Measurements from ENCODE around the gene BLOC1S3. TPM values are rescaled to one million over a fixed set of nuclear protein-coding genes. Genes with fewer than 3 reads are reported as not detected.

Gene BLOC1S3
- total and polyA plus RNA-seq, 2 of the 4 experiments (the other 2 are of a cell fraction): 1.1 to 4.9 TPM

DNA sequence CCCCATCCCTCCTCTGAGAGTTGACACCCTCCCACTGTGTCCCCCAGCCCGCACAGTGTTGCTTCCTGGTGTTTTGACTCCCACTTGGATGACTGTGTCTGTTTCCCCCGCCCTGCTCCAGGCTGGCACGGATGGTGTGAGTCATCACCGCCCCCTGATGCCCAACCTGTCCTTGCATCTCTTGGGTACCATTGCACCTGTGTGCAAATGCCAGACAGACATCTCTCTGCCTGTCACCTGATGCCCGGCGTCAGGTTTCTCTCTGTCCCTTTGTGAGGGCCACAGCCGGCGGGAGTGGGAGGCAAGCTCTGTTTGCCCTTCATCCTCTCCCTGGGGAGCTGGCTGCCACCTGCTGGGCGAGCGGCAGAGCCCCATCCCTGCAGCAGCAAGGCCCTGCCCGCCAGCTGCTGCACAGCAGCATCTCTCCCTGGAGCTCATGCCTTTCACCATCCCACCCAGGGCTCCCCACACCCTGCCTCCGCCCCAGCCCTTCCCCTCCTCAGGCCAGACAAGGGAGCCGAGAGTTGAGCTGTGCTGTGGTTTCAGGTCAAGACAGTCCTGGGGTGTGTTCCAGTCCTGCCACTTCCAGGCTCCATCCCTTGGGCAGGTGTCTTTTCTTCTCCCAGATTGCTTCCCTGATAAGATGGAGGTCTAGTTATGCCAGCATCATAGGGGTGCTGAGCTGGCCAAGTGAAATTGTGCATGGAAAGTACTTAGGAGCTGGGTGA, 47.5 kb upstream of the BLOC1S3 start:
- in situ Hi-C loops (cut with MboI; ENCODE audit: low sequenced_read_pairs): no loop called here
- Histone ChIP-seq H3K4ac (ENCODE audit: low read depth, low read length) (no peak overlapping the region), H3K9ac (ENCODE audit: low read depth, low read length) (no peak overlapping the region), H3K27ac (ENCODE audit: insufficient read depth, low read length) (no peak overlapping the region), H2BK20ac (ENCODE audit: low read depth, low read length) (no peak overlapping the region), H3K79me1 (ENCODE audit: low read depth in 1 of 2, low read length in 2 of 2) (peaks cover 38 to 84% of the 10 kb centered on the region in 2 experiments), H3K27me3 (ENCODE audit: control insufficient read depth, insufficient read depth, low read length) (no peaks in the 10 kb centered on the region), H3K14ac (replicated peaks; ENCODE audit: low read depth, low read length) (no peak overlapping the region), H2BK120ac (ENCODE audit: low read depth, low read length) (no peak overlapping the region), H2AFZ (replicated peaks; ENCODE audit: low read length, poor library complexity) (no peak overlapping the region), H2AK5ac (ENCODE audit: low read depth, low read length) (no peak overlapping the region), H4K8ac (ENCODE audit: low read depth in 2 of 2, low read length in 2 of 2) (no peak overlapping the region), H2AK9ac (replicated peaks; ENCODE audit: low read depth, low read length, poor library complexity) (no peak overlapping the region), H4K20me1 (ENCODE audit: insufficient read depth, low read length) (peaks cover 65% of the 10 kb centered on the region), H4K5ac (ENCODE audit: low read depth, low read length) (no peak overlapping the region), H3K36me3 (ENCODE audit: control insufficient read depth, insufficient read depth, low read length) (0 out of 2 replicates have a peak, but pooled peaks cover 6% of the 10 kb centered on the region), H3K9me3 (ENCODE audit: control insufficient read depth, insufficient read depth, low read length) (no peaks in the 10 kb centered on the region), H3K23ac (ENCODE audit: low read depth, low read length) (no peak overlapping the region), H3K4me1 (ENCODE audit: control insufficient read depth, insufficient read depth, low read length) (no peaks in the 10 kb centered on the region; the same call in 1 of the 2 replicates), H3K18ac (ENCODE audit: low read depth, low read length) (no peak overlapping the region), H3K4me2 (ENCODE audit: low read depth, low read length) (no peak overlapping the region), H3K9me1 (ENCODE audit: insufficient read depth, low read length) (peaks cover 15% of the 10 kb centered on the region), H3K4me3 (ENCODE audit: insufficient read depth, low read depth, low read length) (no peak overlapping the region), H2BK15ac (ENCODE audit: low read depth, low read length) (no peak overlapping the region), H3K56ac (ENCODE audit: extremely low read depth, insufficient read depth, low read length) (no peak overlapping the region), H2BK5ac (ENCODE audit: low read depth, low read length, poor library complexity, severe bottlenecking) (no peak overlapping the region), H4K91ac (ENCODE audit: insufficient read depth, low read depth, low read length) (no peak overlapping the region)
- ATAC-seq (ENCODE audit: low read depth) (peak; percentile 39; the same call in 1 of the 2 replicates), DNase-seq (peak; percentile 16)
- dilution Hi-C loops (cut with HindIII; ENCODE audit: low sequenced_read_pairs, unreplicated experiment): no loop called here
- ChIA-PET POLR2A (ENCODE audit: unreplicated experiment) (no interaction called here), CTCF (interaction anchor here (0.7 kb wide), 1 partner anchor 32 kb away, joined by 3 read pairs; no protein-coding TSS in a partner anchor)
- BruUV-seq (replicated peaks): no TSS peak
- 53% methylated on average over 9 of the region's 13 CpGs; no CpG with 5 or more reads in 1 of the 2 experiments for WGBS, 2 experiments (ENCODE audit: extremely low coverage in 2 of 2, insufficient read length in 1 of 2)
- intact Hi-C loops (cut with micrococcal nuclease): no loop called here
- TF ChIP-seq SMC3 (IDR thresholded peaks at IDR 0.05; ENCODE audit: low read depth, low read length) (peak; percentile 9; the same call in 1 of the 2 replicates), MAFK (IDR thresholded peaks at IDR 0.05; ENCODE audit: low read depth, low read length) (no peak), RAD21 (IDR thresholded peaks at IDR 0.05; ENCODE audit: low read length) (peak; percentile 30; the same call in 1 of the 2 replicates), POLR2A (IDR thresholded peaks at IDR 0.05; ENCODE audit: low read depth, low read length) (no peak), RFX5 (IDR thresholded peaks at IDR 0.05; ENCODE audit: low read depth, low read length) (no peak), CHD1 (IDR thresholded peaks at IDR 0.05; ENCODE audit: low read depth, low read length) (no peak), USF2 (IDR thresholded peaks at IDR 0.05; ENCODE audit: low read depth, low read length) (no peak), BHLHE40 (IDR thresholded peaks at IDR 0.05; ENCODE audit: low read depth, low read length) (no peak), ELK1 (IDR thresholded peaks at IDR 0.05; ENCODE audit: borderline replicate concordance, low read depth, low read length) (no peak), NFE2L2 (IDR thresholded peaks at IDR 0.05; ENCODE audit: low read depth, low read length) (no peak), FOS (IDR thresholded peaks at IDR 0.05; ENCODE audit: low read depth, low read length) (0 out of 2 replicates have a peak, but pooled peaks have one; percentile 11), RCOR1 (IDR thresholded peaks at IDR 0.05; ENCODE audit: insufficient replicate concordance, low read length) (no peak), MAZ (IDR thresholded peaks at IDR 0.05; ENCODE audit: borderline replicate concordance, low read depth, low read length) (no peak), CEBPB (IDR thresholded peaks at IDR 0.05; ENCODE audit: low read depth, low read length) (no peak)
- TF ChIP-seq, protein P1, sequence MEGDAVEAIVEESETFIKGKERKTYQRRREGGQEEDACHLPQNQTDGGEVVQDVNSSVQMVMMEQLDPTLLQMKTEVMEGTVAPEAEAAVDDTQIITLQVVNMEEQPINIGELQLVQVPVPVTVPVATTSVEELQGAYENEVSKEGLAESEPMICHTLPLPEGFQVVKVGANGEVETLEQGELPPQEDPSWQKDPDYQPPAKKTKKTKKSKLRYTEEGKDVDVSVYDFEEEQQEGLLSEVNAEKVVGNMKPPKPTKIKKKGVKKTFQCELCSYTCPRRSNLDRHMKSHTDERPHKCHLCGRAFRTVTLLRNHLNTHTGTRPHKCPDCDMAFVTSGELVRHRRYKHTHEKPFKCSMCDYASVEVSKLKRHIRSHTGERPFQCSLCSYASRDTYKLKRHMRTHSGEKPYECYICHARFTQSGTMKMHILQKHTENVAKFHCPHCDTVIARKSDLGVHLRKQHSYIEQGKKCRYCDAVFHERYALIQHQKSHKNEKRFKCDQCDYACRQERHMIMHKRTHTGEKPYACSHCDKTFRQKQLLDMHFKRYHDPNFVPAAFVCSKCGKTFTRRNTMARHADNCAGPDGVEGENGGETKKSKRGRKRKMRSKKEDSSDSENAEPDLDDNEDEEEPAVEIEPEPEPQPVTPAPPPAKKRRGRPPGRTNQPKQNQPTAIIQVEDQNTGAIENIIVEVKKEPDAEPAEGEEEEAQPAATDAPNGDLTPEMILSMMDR (conservative IDR thresholded peaks at IDR 0.05; ENCODE audit: low read depth, low read length): peak; percentile 31; the same call in 1 of the 2 replicates
